Measurements from ENCODE around the gene SMYD3.

Gene SMYD3

GRCh38 chr1:246459221-246459620 is 47.9 kb downstream of the SMYD3 start:
- no peak overlapping the region for H2AFZ ChIP-seq (ENCODE audit: low read depth)
- H4K20me1 ChIP-seq (ENCODE audit: insufficient read depth) = no peaks in the 10 kb centered on the region
- no peak for TF ChIP-seq CTCF (conservative IDR thresholded peaks at IDR 0.05; ENCODE audit: low read depth, low read length)
- H3K36me3 ChIP-seq (ENCODE audit: insufficient read depth) = no peaks in the 10 kb centered on the region
- no peak overlapping the region for H3K4me2 ChIP-seq
- no peak overlapping the region for H3K27ac ChIP-seq
- H3K4me1 ChIP-seq (ENCODE audit: low read depth, poor library complexity, severe bottlenecking) = no peaks in the 10 kb centered on the region
- H3K4me3 ChIP-seq (IDR thresholded peaks at IDR 0.05; ENCODE audit: insufficient read depth, low read depth, low read length) = no peak overlapping the region
- H3K27me3 ChIP-seq (ENCODE audit: insufficient read depth, low read depth) = no peaks in the 10 kb centered on the region
- H3K9ac ChIP-seq = no peak overlapping the region
- no peaks in the 10 kb centered on the region for H3K79me2 ChIP-seq (ENCODE audit: insufficient read depth, low read depth)

GRCh38 chr1:246455476-246455875 is 51.6 kb downstream of the SMYD3 start:
- Histone ChIP-seq H3K27ac (no peak overlapping the region), H3K4me3 (IDR thresholded peaks at IDR 0.05; ENCODE audit: insufficient read depth, low read depth, low read length) (no peak overlapping the region), H3K79me2 (ENCODE audit: insufficient read depth, low read depth) (no peaks in the 10 kb centered on the region), H3K4me1 (ENCODE audit: low read depth, poor library complexity, severe bottlenecking) (peaks cover 4% of the 10 kb centered on the region), H2AFZ (ENCODE audit: low read depth) (no peak overlapping the region), H4K20me1 (ENCODE audit: insufficient read depth) (no peaks in the 10 kb centered on the region), H3K27me3 (ENCODE audit: insufficient read depth, low read depth) (no peaks in the 10 kb centered on the region), H3K36me3 (ENCODE audit: insufficient read depth) (no peaks in the 10 kb centered on the region), H3K9ac (no peak overlapping the region), H3K4me2 (no peak overlapping the region)
- no peak for TF ChIP-seq CTCF (conservative IDR thresholded peaks at IDR 0.05; ENCODE audit: low read depth, low read length)

- no peak overlapping the region for H3K9ac ChIP-seq
- H3K27me3 ChIP-seq (ENCODE audit: insufficient read depth, low read depth) = no peaks in the 10 kb centered on the region
- TF ChIP-seq CTCF (conservative IDR thresholded peaks at IDR 0.05; ENCODE audit: low read depth, low read length) = no peak
- no peaks in the 10 kb centered on the region for H4K20me1 ChIP-seq (ENCODE audit: insufficient read depth)
- H3K4me1 ChIP-seq (ENCODE audit: low read depth, poor library complexity, severe bottlenecking) = peaks cover 4% of the 10 kb centered on the region
- no peak overlapping the region for H3K4me3 ChIP-seq (IDR thresholded peaks at IDR 0.05; ENCODE audit: insufficient read depth, low read depth, low read length)
- no peaks in the 10 kb centered on the region for H3K79me2 ChIP-seq (ENCODE audit: insufficient read depth, low read depth)
- no peak overlapping the region for H2AFZ ChIP-seq (ENCODE audit: low read depth)
- H3K27ac ChIP-seq = no peak overlapping the region
- H3K36me3 ChIP-seq (ENCODE audit: insufficient read depth) = no peaks in the 10 kb centered on the region
- H3K4me2 ChIP-seq = no peak overlapping the region
These were observed 52.4 kb downstream of the SMYD3 start for GRCh38 chr1:246454655-246455054.

- Histone ChIP-seq H4K20me1 (ENCODE audit: insufficient read depth) (no peaks in the 10 kb centered on the region), H3K4me1 (ENCODE audit: low read depth, poor library complexity, severe bottlenecking) (peaks cover 4% of the 10 kb centered on the region), H3K4me3 (IDR thresholded peaks at IDR 0.05; ENCODE audit: insufficient read depth, low read depth, low read length) (no peak overlapping the region), H3K79me2 (ENCODE audit: insufficient read depth, low read depth) (no peaks in the 10 kb centered on the region), H2AFZ (ENCODE audit: low read depth) (no peak overlapping the region), H3K36me3 (ENCODE audit: insufficient read depth) (no peaks in the 10 kb centered on the region), H3K27me3 (ENCODE audit: insufficient read depth, low read depth) (no peaks in the 10 kb centered on the region), H3K4me2 (no peak overlapping the region), H3K27ac (no peak overlapping the region), H3K9ac (no peak overlapping the region)
- peak; percentile 95 for TF ChIP-seq CTCF (conservative IDR thresholded peaks at IDR 0.05; ENCODE audit: low read depth, low read length)
These were observed 56.3 kb downstream of the SMYD3 start for GRCh38 chr1:246450611-246451251.
